Erythroblast (primary cell): ENCODE results near the gene ZNF385B.

Source experiments
- GATA1 ChIP-seq: IDR thresholded peaks from 2 replicates; pipeline ENCODE4 v1.6.1; 2011; ENCODE audit warnings: low read depth, mild to moderate bottlenecking, control low read depth, low read length, moderate library complexity
- POLR2A ChIP-seq: IDR thresholded peaks from 2 replicates; pipeline ENCODE4 v1.6.1; 2011; ENCODE audit warnings: mild to moderate bottlenecking, low read length

DNA sequence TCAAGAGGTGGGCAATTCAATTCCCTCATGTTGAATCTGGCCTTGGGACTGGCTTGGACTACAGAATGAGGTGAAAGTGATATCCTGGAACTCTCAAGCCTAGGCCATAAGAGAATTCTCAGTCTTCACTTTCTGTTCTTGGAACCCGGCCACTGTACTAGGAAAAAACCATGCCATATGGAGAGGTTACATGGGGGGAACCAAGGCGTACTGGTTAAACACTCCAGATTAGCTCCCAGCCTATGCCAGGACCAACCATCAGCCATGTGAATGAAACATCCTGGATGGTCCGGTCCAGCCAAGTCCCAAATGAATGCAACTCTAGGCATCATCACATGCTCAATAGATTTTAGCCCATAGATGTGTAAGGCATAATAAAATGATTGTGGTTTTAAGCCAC lies 56.4 kb downstream of the ZNF385B start:
- TF ChIP-seq GATA1 (no peak), POLR2A (no peak)
